Transverse colon (tissue), 4 donors: Measurements from ENCODE around the gene FJX1.

ENCODE experiments used
- EP300 ChIP-seq: sonication (generic); formaldehyde crosslinking; IDR thresholded peaks from one replicate; pipeline ENCODE4 v1.6.1; 2017; ENCODE audit warnings: antibody characterized with exemption, low read depth
- POLR2A ChIP-seq: fragments of 450-650 bp; IDR thresholded peaks from one replicate; pipeline ENCODE4 v1.6.1; 2016; ENCODE audit warnings: antibody characterized with exemption, mild to moderate bottlenecking, moderate library complexity
- POLR2AphosphoS5 ChIP-seq, 3 donors: sonication (generic); formaldehyde crosslinking; IDR thresholded peaks; one replicate each; pipeline ENCODE4 v1.6.1; 2016; ENCODE audit warnings: antibody characterized with exemption in 3 of 3
- TF ChIP-seq, protein P1 (sequence below), 5 experiments: fragments of 200-600 bp in 3 of 5; fragments of 450-650 bp in 2 of 5; sonication (generic) in 3 of 5; IDR thresholded peaks; 1 replicate in 2 of 5; 2 replicates in 3 of 5; pipeline ENCODE4 v1.5.1; 2016 to 2017; ENCODE audit warnings: antibody characterized with exemption in 5 of 5, inconsistent platforms in 3 of 5, mild to moderate bottlenecking in 2 of 5, moderate library complexity in 1 of 5

GRCh38 chr11:35614939-35615569 lies 3.2 kb upstream of the FJX1 start:
- TF ChIP-seq, protein P1, sequence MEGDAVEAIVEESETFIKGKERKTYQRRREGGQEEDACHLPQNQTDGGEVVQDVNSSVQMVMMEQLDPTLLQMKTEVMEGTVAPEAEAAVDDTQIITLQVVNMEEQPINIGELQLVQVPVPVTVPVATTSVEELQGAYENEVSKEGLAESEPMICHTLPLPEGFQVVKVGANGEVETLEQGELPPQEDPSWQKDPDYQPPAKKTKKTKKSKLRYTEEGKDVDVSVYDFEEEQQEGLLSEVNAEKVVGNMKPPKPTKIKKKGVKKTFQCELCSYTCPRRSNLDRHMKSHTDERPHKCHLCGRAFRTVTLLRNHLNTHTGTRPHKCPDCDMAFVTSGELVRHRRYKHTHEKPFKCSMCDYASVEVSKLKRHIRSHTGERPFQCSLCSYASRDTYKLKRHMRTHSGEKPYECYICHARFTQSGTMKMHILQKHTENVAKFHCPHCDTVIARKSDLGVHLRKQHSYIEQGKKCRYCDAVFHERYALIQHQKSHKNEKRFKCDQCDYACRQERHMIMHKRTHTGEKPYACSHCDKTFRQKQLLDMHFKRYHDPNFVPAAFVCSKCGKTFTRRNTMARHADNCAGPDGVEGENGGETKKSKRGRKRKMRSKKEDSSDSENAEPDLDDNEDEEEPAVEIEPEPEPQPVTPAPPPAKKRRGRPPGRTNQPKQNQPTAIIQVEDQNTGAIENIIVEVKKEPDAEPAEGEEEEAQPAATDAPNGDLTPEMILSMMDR (IDR thresholded peaks at IDR 0.05) = no peak
- TF ChIP-seq POLR2A (no peak), EP300 (no peak), POLR2AphosphoS5 (IDR thresholded peaks at IDR 0.05) (no peak)
